H9 (cell line): ENCODE data around the gene SIVA1. TPM values are rescaled to one million over a fixed set of nuclear protein-coding genes. Genes with fewer than 3 reads are reported as not detected.

Experiments used
- DNase-seq: peaks from one replicate; pipeline ENCODE4 v3.0.0-alpha.2; 2017
- H2AFZ ChIP-seq: one replicate; pipeline ENCODE4 v1.6.1; 2013; ENCODE audit warnings: mild to moderate bottlenecking, low read length, control low read depth, moderate library complexity
- H2AK5ac ChIP-seq: 2 replicates; pipeline ENCODE4 v1.6.1; 2013; ENCODE audit warnings: low read length, control low read depth, mixed read lengths; ENCODE audit not compliant: insufficient read length
- H2BK120ac ChIP-seq: one replicate; pipeline ENCODE4 v1.6.1; 2013; ENCODE audit warnings: low read depth, mild to moderate bottlenecking, low read length, control low read depth, inconsistent platforms; ENCODE audit not compliant: poor library complexity, severe bottlenecking
- H2BK12ac ChIP-seq: 2 replicates; pipeline ENCODE4 v1.6.1; 2013; ENCODE audit warnings: low read length, control low read depth, mixed read lengths, low read depth; ENCODE audit not compliant: insufficient read length
- H2BK15ac ChIP-seq: 2 replicates; pipeline ENCODE4 v1.6.1; 2013; ENCODE audit warnings: low read depth, low read length, control low read depth
- H2BK20ac ChIP-seq: one replicate; pipeline ENCODE4 v1.6.1; 2013; ENCODE audit warnings: low read depth, mild to moderate bottlenecking, low read length, control low read depth, inconsistent platforms; ENCODE audit not compliant: poor library complexity, severe bottlenecking
- H2BK5ac ChIP-seq: 2 replicates; pipeline ENCODE4 v1.6.1; 2013; ENCODE audit warnings: low read length, control low read depth, mixed read lengths; ENCODE audit not compliant: insufficient read length
- H3K14ac ChIP-seq: 2 replicates; pipeline ENCODE4 v1.6.1; 2013; ENCODE audit warnings: low read length, control low read depth; ENCODE audit not compliant: insufficient read depth
- H3K18ac ChIP-seq: 2 replicates; pipeline ENCODE4 v1.6.1; 2013; ENCODE audit warnings: low read depth, mild to moderate bottlenecking, mixed read lengths, low read length, control low read depth; ENCODE audit not compliant: insufficient read length
- H3K23ac ChIP-seq: 2 replicates; pipeline ENCODE4 v1.6.1; 2013; ENCODE audit warnings: low read length, control low read depth, mixed read lengths, low read depth; ENCODE audit not compliant: insufficient read length
- H3K23me2 ChIP-seq: 2 replicates; pipeline ENCODE4 v1.6.1; 2013; ENCODE audit warnings: low read depth, mild to moderate bottlenecking, mixed read lengths, low read length, control low read depth; ENCODE audit not compliant: insufficient read length, poor library complexity, severe bottlenecking
- H3K27ac ChIP-seq: 2 replicates; pipeline ENCODE4 v1.5.1; 2013; ENCODE audit warnings: low read length, control low read depth, mixed read lengths, low read depth; ENCODE audit not compliant: insufficient read length
- H3K27me3 ChIP-seq: 2 replicates; pipeline ENCODE4 v1.6.1; 2013; ENCODE audit warnings: low read length, control low read depth, inconsistent platforms; ENCODE audit not compliant: insufficient read depth
- H3K4ac ChIP-seq: 2 replicates; pipeline ENCODE4 v1.6.1; 2013; ENCODE audit warnings: low read depth, mild to moderate bottlenecking, control low read depth, inconsistent platforms, low read length, moderate library complexity
- H3K4me1 ChIP-seq: 2 replicates; pipeline ENCODE4 v1.6.1; 2013; ENCODE audit warnings: low read length, control low read depth, inconsistent platforms; ENCODE audit not compliant: insufficient read depth
- H3K4me2 ChIP-seq: 2 replicates; pipeline ENCODE4 v1.6.1; 2013; ENCODE audit warnings: low read length, control low read depth, mixed read lengths; ENCODE audit not compliant: insufficient read length, insufficient read depth
- H3K56ac ChIP-seq: 2 replicates; pipeline ENCODE4 v1.6.1; 2013; ENCODE audit warnings: low read depth, mild to moderate bottlenecking, mixed read lengths, low read length, control low read depth; ENCODE audit not compliant: insufficient read length
- H3K79me1 ChIP-seq: 2 replicates; pipeline ENCODE4 v1.6.1; 2013; ENCODE audit warnings: low read depth, mild to moderate bottlenecking, moderate library complexity, low read length, control low read depth, inconsistent platforms; ENCODE audit not compliant: insufficient read depth, poor library complexity, severe bottlenecking
- H3K79me2 ChIP-seq: 2 replicates; pipeline ENCODE4 v1.6.1; 2013; ENCODE audit warnings: low read length, control low read depth, inconsistent platforms; ENCODE audit not compliant: insufficient read depth
- H3K9ac ChIP-seq: 2 replicates; pipeline ENCODE4 v1.6.1; 2013; ENCODE audit warnings: low read length, control low read depth, mixed read lengths; ENCODE audit not compliant: insufficient read length; ENCODE audit errors: extremely low read depth
- H3K9me3 ChIP-seq: one replicate; pipeline ENCODE4 v1.6.1; 2013; ENCODE audit warnings: low read depth, low read length, inconsistent platforms; ENCODE audit not compliant: control insufficient read depth
- H3T11ph ChIP-seq: one replicate; pipeline ENCODE4 v1.6.1; 2013; ENCODE audit warnings: mild to moderate bottlenecking, low read length, control low read depth, inconsistent platforms
- H4K20me1 ChIP-seq: one replicate; pipeline ENCODE4 v1.6.1; 2013; ENCODE audit not compliant: control insufficient read depth, insufficient read length, insufficient read depth
- H4K5ac ChIP-seq: 2 replicates; pipeline ENCODE4 v1.6.1; 2013; ENCODE audit warnings: low read depth, mild to moderate bottlenecking, mixed read lengths, low read length, control low read depth; ENCODE audit not compliant: insufficient read length
- H4K8ac ChIP-seq: replicated peaks from 2 replicates; pipeline ENCODE4 v1.6.1; 2013; ENCODE audit warnings: low read length, control low read depth, mixed read lengths, low read depth; ENCODE audit not compliant: insufficient read length
- H4K91ac ChIP-seq: 2 replicates; pipeline ENCODE4 v1.6.1; 2013; ENCODE audit warnings: low read depth, mild to moderate bottlenecking, moderate library complexity, mixed read lengths, low read length, control low read depth; ENCODE audit not compliant: insufficient read length
- H3K27ac Mint-ChIP-seq, 3 experiments: 2 replicates in 2 of 3; 3 replicates in 1 of 3; pipeline ENCODE4 v1.8.0; 2020 to 2021; ENCODE audit warnings: mixed read lengths in 3 of 3, mild to moderate bottlenecking in 1 of 3, moderate library complexity in 1 of 3
- H3K27me3 Mint-ChIP-seq: 2 replicates; pipeline ENCODE4 v1.8.0; 2021; ENCODE audit warnings: low read depth, mild to moderate bottlenecking, moderate library complexity, mixed read lengths
- H3K36me3 Mint-ChIP-seq, 3 experiments: 2 replicates in 2 of 3; 3 replicates in 1 of 3; pipeline ENCODE4 v1.8.0; 2020 to 2021; ENCODE audit warnings: low read depth in 3 of 3, mixed read lengths in 3 of 3; ENCODE audit not compliant: insufficient read depth in 1 of 3
- H3K4me1 Mint-ChIP-seq, 2 experiments: 2 replicates each; pipeline ENCODE4 v1.8.0; 2020; ENCODE audit warnings: mixed read lengths in 2 of 2
- H3K4me3 Mint-ChIP-seq, 2 experiments: 2 replicates in 1 of 2; 3 replicates in 1 of 2; pipeline ENCODE4 v1.8.0; 2020 to 2021; ENCODE audit warnings: mild to moderate bottlenecking in 2 of 2, mixed read lengths in 2 of 2, moderate library complexity in 1 of 2
- H3K9me3 Mint-ChIP-seq, 2 experiments: 2 replicates in 1 of 2; 3 replicates in 1 of 2; pipeline ENCODE4 v1.8.0; 2020; ENCODE audit warnings: mild to moderate bottlenecking in 2 of 2, mixed read lengths in 2 of 2, moderate library complexity in 1 of 2
- WGBS: extraction: QIAGEN DNeasy Blood & Tissue Kit; methylation state at CpG from one replicate; pipeline ENCODE4 v1.1.7; 2013; ENCODE audit warnings: missing lambda C conversion rate, low lambda C conversion rate, mixed read lengths; ENCODE audit not compliant: insufficient read length; ENCODE audit errors: extremely low coverage; 5-methylcytosine and 5-hydroxymethylcytosine counted together
- total RNA-seq: library from RNA; stranded (reverse); gene quantifications from 2 replicates; pipeline ENCODE4 v1.2.1, GENCODE V29; 2021
- TF ChIP-seq, protein P1 (sequence below): fragments of 200-600 bp; sonication (generic); conservative IDR thresholded peaks from 3 replicates; pipeline ENCODE4 v1.8.0; 2021; ENCODE audit warnings: antibody characterized with exemption, mild to moderate bottlenecking

SIVA1 gene
- total RNA-seq, 1 experiment from 2014 or later: 125 TPM

DNA sequence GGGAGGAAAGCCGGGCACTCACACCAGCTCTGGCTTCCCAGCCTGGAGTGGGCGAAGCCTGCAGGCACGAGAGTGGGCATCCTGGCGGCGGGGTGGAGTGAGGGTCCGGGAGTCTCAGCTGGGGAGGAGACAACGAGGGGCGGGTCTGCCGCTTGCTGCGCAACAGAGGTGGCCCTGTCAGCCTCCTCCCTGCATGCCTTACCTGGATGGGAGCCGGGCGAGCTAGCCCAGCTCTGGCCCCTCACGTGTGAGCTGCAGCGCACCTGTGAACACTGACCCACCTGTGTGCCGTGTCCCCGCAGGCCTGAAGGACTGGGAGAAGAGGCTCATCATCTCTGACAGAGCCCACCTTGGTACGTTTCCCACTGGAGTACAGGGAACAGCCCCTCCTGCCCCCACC, 13.9 kb upstream of the SIVA1 start:
- H3K4me2 ChIP-seq: no peak overlapping the region
- H2BK20ac ChIP-seq: no peak overlapping the region
- no peak overlapping the region for H4K91ac ChIP-seq
- no peak overlapping the region for H2AK5ac ChIP-seq
- Mint-ChIP-seq H3K4me3 (no peak overlapping the region), H3K9me3 (no peaks in the 10 kb centered on the region), H3K36me3 (peaks cover 3 to 14% (median 4%) of the 10 kb centered on the region in 3 experiments; a peak in 6 of 7 replicates), H3K27ac (no peak overlapping the region), H3K4me1 (peaks cover 0 to 3% of the 10 kb centered on the region in 2 experiments; a peak in 1 of 4 replicates), H3K27me3 (peaks cover 14% of the 10 kb centered on the region)
- no peaks in the 10 kb centered on the region for H3K9me3 ChIP-seq
- no peak overlapping the region for H4K5ac ChIP-seq
- H3K4ac ChIP-seq: no peak overlapping the region
- no peak overlapping the region for H2BK5ac ChIP-seq
- H3K56ac ChIP-seq: no peak overlapping the region
- H3K9ac ChIP-seq: no peak overlapping the region
- H3K27ac ChIP-seq: no peak overlapping the region
- H2BK120ac ChIP-seq: no peak overlapping the region
- no peak overlapping the region for H3K14ac ChIP-seq
- H3K23ac ChIP-seq: no peak overlapping the region
- no peak for DNase-seq
- H2BK12ac ChIP-seq: no peak overlapping the region
- H2AFZ ChIP-seq: no peak overlapping the region
- H4K20me1 ChIP-seq: no peaks in the 10 kb centered on the region
- H4K8ac ChIP-seq: no peak overlapping the region
- no CpG with 5 or more reads among the region's 17 CpGs for WGBS
- no peaks in the 10 kb centered on the region for H3K23me2 ChIP-seq
- H3K18ac ChIP-seq: no peak overlapping the region
- no peaks in the 10 kb centered on the region for H3K4me1 ChIP-seq
- no peaks in the 10 kb centered on the region for H3K27me3 ChIP-seq
- no peaks in the 10 kb centered on the region for H3K79me2 ChIP-seq
- no peaks in the 10 kb centered on the region for H3K79me1 ChIP-seq
- TF ChIP-seq, protein P1, sequence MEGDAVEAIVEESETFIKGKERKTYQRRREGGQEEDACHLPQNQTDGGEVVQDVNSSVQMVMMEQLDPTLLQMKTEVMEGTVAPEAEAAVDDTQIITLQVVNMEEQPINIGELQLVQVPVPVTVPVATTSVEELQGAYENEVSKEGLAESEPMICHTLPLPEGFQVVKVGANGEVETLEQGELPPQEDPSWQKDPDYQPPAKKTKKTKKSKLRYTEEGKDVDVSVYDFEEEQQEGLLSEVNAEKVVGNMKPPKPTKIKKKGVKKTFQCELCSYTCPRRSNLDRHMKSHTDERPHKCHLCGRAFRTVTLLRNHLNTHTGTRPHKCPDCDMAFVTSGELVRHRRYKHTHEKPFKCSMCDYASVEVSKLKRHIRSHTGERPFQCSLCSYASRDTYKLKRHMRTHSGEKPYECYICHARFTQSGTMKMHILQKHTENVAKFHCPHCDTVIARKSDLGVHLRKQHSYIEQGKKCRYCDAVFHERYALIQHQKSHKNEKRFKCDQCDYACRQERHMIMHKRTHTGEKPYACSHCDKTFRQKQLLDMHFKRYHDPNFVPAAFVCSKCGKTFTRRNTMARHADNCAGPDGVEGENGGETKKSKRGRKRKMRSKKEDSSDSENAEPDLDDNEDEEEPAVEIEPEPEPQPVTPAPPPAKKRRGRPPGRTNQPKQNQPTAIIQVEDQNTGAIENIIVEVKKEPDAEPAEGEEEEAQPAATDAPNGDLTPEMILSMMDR: no peak
- H3T11ph ChIP-seq: no peak overlapping the region
- H2BK15ac ChIP-seq: no peak overlapping the region
